ENCODE results near the gene MAST4. TPM values are rescaled to one million over a fixed set of nuclear protein-coding genes. Genes with fewer than 3 reads are reported as not detected.

The MAST4 gene
- total RNA-seq, 1 donor from 2014 or later = 17.2 TPM

GRCh38 chr5:66864240-66864884, 268.2 kb downstream of the MAST4 start:
- ChIA-PET CTCF (interaction anchor here (1.1 kb wide), 1 partner anchor 12 kb away, joined by 3 read pairs; no protein-coding TSS in a partner anchor), POLR2A (no interaction called here)
- H3K27ac Mint-ChIP-seq = no peak overlapping the region
- no peaks in the 10 kb centered on the region for H3K4me1 Mint-ChIP-seq
- peaks cover 13% of the 10 kb centered on the region for H3K27me3 Mint-ChIP-seq
- ATAC-seq (ENCODE audit: low read depth) (no peak), DNase-seq (no peak)
- intact Hi-C loops (cut with micrococcal nuclease) = loop anchor here (1.0 kb wide), 1 partner anchor 50 kb away; no protein-coding TSS in a partner anchor
- no peaks in the 10 kb centered on the region for H3K9me3 Mint-ChIP-seq
- TF ChIP-seq, protein P1, sequence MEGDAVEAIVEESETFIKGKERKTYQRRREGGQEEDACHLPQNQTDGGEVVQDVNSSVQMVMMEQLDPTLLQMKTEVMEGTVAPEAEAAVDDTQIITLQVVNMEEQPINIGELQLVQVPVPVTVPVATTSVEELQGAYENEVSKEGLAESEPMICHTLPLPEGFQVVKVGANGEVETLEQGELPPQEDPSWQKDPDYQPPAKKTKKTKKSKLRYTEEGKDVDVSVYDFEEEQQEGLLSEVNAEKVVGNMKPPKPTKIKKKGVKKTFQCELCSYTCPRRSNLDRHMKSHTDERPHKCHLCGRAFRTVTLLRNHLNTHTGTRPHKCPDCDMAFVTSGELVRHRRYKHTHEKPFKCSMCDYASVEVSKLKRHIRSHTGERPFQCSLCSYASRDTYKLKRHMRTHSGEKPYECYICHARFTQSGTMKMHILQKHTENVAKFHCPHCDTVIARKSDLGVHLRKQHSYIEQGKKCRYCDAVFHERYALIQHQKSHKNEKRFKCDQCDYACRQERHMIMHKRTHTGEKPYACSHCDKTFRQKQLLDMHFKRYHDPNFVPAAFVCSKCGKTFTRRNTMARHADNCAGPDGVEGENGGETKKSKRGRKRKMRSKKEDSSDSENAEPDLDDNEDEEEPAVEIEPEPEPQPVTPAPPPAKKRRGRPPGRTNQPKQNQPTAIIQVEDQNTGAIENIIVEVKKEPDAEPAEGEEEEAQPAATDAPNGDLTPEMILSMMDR (IDR thresholded peaks at IDR 0.05) = no peak
- no peak overlapping the region for H3K4me3 Mint-ChIP-seq
- no peaks in the 10 kb centered on the region for H3K36me3 Mint-ChIP-seq (ENCODE audit: low read depth)

DNA sequence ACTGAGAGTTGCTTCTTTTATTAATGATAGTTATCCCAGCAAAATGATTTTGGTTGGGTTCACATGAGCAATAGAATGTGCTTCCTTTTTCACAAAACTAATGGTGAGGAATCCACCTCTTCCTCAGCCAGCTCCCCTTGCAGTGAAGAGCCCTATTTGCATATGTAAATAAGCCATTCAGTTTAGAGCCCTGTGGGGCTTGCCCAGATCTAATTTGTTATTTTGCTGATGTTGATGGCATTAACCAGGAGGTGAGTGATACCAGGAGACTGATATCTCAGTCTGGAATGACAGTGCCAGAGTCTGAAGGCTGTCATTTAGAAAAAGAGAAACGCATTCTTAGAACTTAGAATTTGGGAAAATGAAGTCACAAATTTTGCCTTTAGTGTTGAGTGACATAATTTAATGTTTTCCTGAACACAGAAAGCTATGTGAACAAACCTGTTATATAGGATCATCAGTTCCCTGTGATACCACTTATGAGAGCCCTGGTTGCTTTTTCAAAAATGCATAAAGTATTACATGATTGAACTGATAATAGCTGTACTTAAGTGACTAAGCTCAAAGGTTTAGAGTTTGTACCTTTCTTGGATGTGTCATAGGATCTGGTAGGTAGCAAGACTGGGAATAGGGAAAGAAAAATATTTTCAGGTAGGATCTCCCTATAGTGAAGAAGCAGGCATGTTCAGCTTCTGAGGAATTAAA, 271.6 kb downstream of the MAST4 start:
- CTCF ChIA-PET = interaction anchor here (1.0 kb wide), 1 partner anchor 559 kb away, joined by 3 read pairs; no protein-coding TSS in a partner anchor
- no peak overlapping the region for H3K4me3 Mint-ChIP-seq
- no peak overlapping the region for H3K27ac Mint-ChIP-seq
- intact Hi-C loops (cut with micrococcal nuclease) = no loop called here
- H3K27me3 Mint-ChIP-seq = peaks cover 2% of the 10 kb centered on the region
- no peak for ATAC-seq (ENCODE audit: low read depth)
- no peaks in the 10 kb centered on the region for H3K9me3 Mint-ChIP-seq
- no peaks in the 10 kb centered on the region for H3K36me3 Mint-ChIP-seq (ENCODE audit: low read depth)
- POLR2A ChIA-PET = no interaction called here
- H3K4me1 Mint-ChIP-seq = no peaks in the 10 kb centered on the region
- TF ChIP-seq, protein P1 (IDR thresholded peaks at IDR 0.05) = no peak
- DNase-seq = no peak

- TF ChIP-seq, protein P1 (IDR thresholded peaks at IDR 0.05) = no peak
- Mint-ChIP-seq H3K4me1 (no peaks in the 10 kb centered on the region), H3K4me3 (no peak overlapping the region), H3K36me3 (ENCODE audit: low read depth) (no peaks in the 10 kb centered on the region), H3K9me3 (no peaks in the 10 kb centered on the region), H3K27me3 (no peaks in the 10 kb centered on the region), H3K27ac (no peak overlapping the region)
- no peak for ATAC-seq (ENCODE audit: low read depth)
- POLR2A ChIA-PET = no interaction called here
- intact Hi-C loops (cut with micrococcal nuclease) = no loop called here
- no peak for DNase-seq
- CTCF ChIA-PET = no interaction called here
Measured at GRCh38 chr5:66869347-66869746, 273.2 kb downstream of the MAST4 start.

GRCh38 chr5:66870708-66871107, 274.5 kb downstream of the MAST4 start:
- Mint-ChIP-seq H3K36me3 (ENCODE audit: low read depth) (no peaks in the 10 kb centered on the region), H3K27ac (no peak overlapping the region), H3K27me3 (no peaks in the 10 kb centered on the region), H3K4me1 (peaks cover 3% of the 10 kb centered on the region), H3K4me3 (no peak overlapping the region), H3K9me3 (no peaks in the 10 kb centered on the region)
- ChIA-PET POLR2A (no interaction called here), CTCF (no interaction called here)
- intact Hi-C loops (cut with micrococcal nuclease) = no loop called here
- no peak for ATAC-seq (ENCODE audit: low read depth)
- TF ChIP-seq, protein P1 (IDR thresholded peaks at IDR 0.05) = no peak
- DNase-seq = no peak

DNA sequence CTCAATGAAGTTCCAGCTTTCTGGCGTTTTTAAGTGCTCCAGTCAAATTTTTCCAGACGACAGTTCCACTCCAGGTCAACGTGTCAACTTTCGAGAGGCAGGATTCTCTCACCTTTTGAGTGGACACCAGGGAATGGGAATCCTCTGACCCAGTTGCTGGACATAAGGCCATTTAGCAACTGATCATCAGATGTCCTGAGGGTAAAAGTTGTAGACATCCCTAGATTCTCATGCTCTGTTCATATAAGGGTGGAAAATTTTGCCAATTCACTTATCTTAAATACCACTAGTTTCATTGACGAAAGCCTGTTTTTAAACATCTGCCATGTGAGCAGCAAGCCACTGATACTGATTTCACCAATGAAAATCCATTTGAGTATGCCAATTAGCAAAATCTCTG, 275.5 kb downstream of the MAST4 start:
- TF ChIP-seq, protein P1 (IDR thresholded peaks at IDR 0.05) = no peak
- no peak overlapping the region for H3K4me3 Mint-ChIP-seq
- no peaks in the 10 kb centered on the region for H3K27me3 Mint-ChIP-seq
- DNase-seq (no peak), ATAC-seq (ENCODE audit: low read depth) (no peak)
- H3K27ac Mint-ChIP-seq = no peak overlapping the region
- intact Hi-C loops (cut with micrococcal nuclease) = no loop called here
- peaks cover 3% of the 10 kb centered on the region for H3K4me1 Mint-ChIP-seq
- ChIA-PET POLR2A (no interaction called here), CTCF (no interaction called here)
- no peaks in the 10 kb centered on the region for H3K9me3 Mint-ChIP-seq
- H3K36me3 Mint-ChIP-seq (ENCODE audit: low read depth) = no peaks in the 10 kb centered on the region

Data from activated B cell treated with CpG ODN at 0.5 μM for 24 hours (primary cell).